Adrenal gland (tissue), 12 donors: ENCODE results near the gene RHEX. TPM values are rescaled to one million over a fixed set of nuclear protein-coding genes. Genes with fewer than 3 reads are reported as not detected.

Experiments
- DNase-seq, 7 donors: peaks; one replicate each; pipeline ENCODE4 v3.0.0-alpha.2; 2019 to 2020
- H3K27ac ChIP-seq, 5 donors: fragments of 200-600 bp; sonication (generic) in 4 of 5; 1 replicate in 3 of 5; 2 replicates in 2 of 5; pipeline versions ENCODE4 v1.5.1 to v1.8.0; 2016 to 2020; ENCODE audit warnings: mild to moderate bottlenecking in 1 of 5
- H3K27me3 ChIP-seq: fragments of 200-600 bp; 2 replicates; pipeline ENCODE4 v1.8.0; 2021
- H3K36me3 ChIP-seq, 2 donors: fragments of 200-600 bp; replicated peaks in 1 of 2; 1 replicate in 1 of 2; 2 replicates in 1 of 2; pipeline versions ENCODE4 v1.5.1 to v1.8.0; 2018 to 2022
- H3K4me1 ChIP-seq, 2 donors: fragments of 200-600 bp; replicated peaks in 1 of 2; 1 replicate in 1 of 2; 2 replicates in 1 of 2; pipeline versions ENCODE4 v1.5.1 to v1.8.0; 2018 to 2021
- H3K4me3 ChIP-seq, 4 donors: fragments of 200-600 bp; sonication (generic) in 3 of 4; one replicate each; pipeline ENCODE4 v1.5.1; 2016 to 2018
- H3K9me3 ChIP-seq, 3 donors: fragments of 200-600 bp; sonication (generic) in 1 of 3; replicated peaks in 1 of 3; 1 replicate in 2 of 3; 2 replicates in 1 of 3; pipeline versions ENCODE4 v1.5.1 to v1.8.0; 2016 to 2021
- CTCF ChIP-seq, 6 experiments: fragments of 450-650 bp in 4 of 6; fragments of 200-600 bp in 2 of 6; sonication (generic) in 1 of 6; IDR thresholded peaks; 1 replicate in 5 of 6; 2 replicates in 1 of 6; pipeline versions ENCODE4 v1.5.1 to v1.8.0; 2016 to 2021; ENCODE audit warnings: antibody characterized with exemption in 6 of 6, mild to moderate bottlenecking in 2 of 6, moderate library complexity in 1 of 6
- POLR2A ChIP-seq, 2 donors: fragments of 450-650 bp; IDR thresholded peaks; one replicate each; pipeline ENCODE4 v1.6.1; 2017; ENCODE audit warnings: antibody characterized with exemption in 2 of 2, mild to moderate bottlenecking in 2 of 2, moderate library complexity in 1 of 2
- WGBS, 4 donors: extraction: QIAGEN DNeasy Blood & Tissue Kit in 2 of 4; methylation state at CpG; one replicate each; pipeline versions ENCODE4 v1.1.5 to v1.1.7; 2013 to 2017; 5-methylcytosine and 5-hydroxymethylcytosine counted together
- intact Hi-C, 2 donors: fragments of 100-400 bp; cut with DNase I; formaldehyde crosslinking; loops; one replicate each; pipeline versions ENCODE4 v1.14.1 to v1.15.0; 2022 to 2023
- polyA plus RNA-seq, 3 donors: library from polyadenylated mRNA; stranded (reverse); fragments of 200-250 nt in 2 of 3; fragments of 350-450 nt in 1 of 3; fragmentation: Illumina TruSeq in 1 of 3; extraction: RNeasy Lipid Tissue Mini Kit (QIAGEN cat#74804) in 1 of 3; gene quantifications; one replicate each; pipeline ENCODE4 v1.2.3, GENCODE V29; 2013 to 2014
- total RNA-seq, 9 donors: library from RNA; depleted of rRNA in 4 of 9; stranded (reverse); fragments of >200 nt in 4 of 9; fragments of 120-200 nt in 1 of 9; fragmentation: NEBNext Ultra II Directional in 1 of 9; extraction: Animal tissue kit (Norgen Biotek cat#: 25700) in 1 of 9; gene quantifications; one replicate each; pipeline versions ENCODE4 v1.1.0 to v1.2.4, GENCODE V29; 2013 to 2023
- donor health status: healthy with polysubstance abuse.
- donor health status: Bipolar disorder and iron deficiency.
- donor health status: DM: yes; HTN: yes; CAD: no.
- donor health status: DM: no; HTN: no; CAD: no.
- donor health status: DM: no; HTN: no; CAD: no.
- donor health status: DM: yes; HTN: yes; CAD: no.

The RHEX gene
- total and polyA plus RNA-seq, 12 donors = 0.13 to 0.33 (median 0.17) TPM; not detected in 9

- Histone ChIP-seq H3K4me3 (no peak overlapping the region), H3K9me3 (no peaks in the 10 kb centered on the region), H3K4me1 (no peaks in the 10 kb centered on the region), H3K36me3 (no peaks in the 10 kb centered on the region), H3K27me3 (no peaks in the 10 kb centered on the region), H3K27ac (no peak overlapping the region)
- 72 to 77% (median 74%) methylated on average over 9 of the region's 9 CpGs for WGBS, 4 donors
- intact Hi-C loops = no loop called here
- DNase-seq = no peak
- TF ChIP-seq CTCF (IDR thresholded peaks at IDR 0.05) (no peak), POLR2A (IDR thresholded peaks at IDR 0.05) (no peak)
These were observed 17.8 kb downstream of the RHEX start for GRCh38 chr1:206070627-206071304.

GRCh38 chr1:206074839-206075238 lies 21.9 kb downstream of the RHEX start:
- Histone ChIP-seq H3K9me3 (no peaks in the 10 kb centered on the region), H3K27ac (no peak overlapping the region), H3K36me3 (no peaks in the 10 kb centered on the region), H3K27me3 (peaks cover 12% of the 10 kb centered on the region), H3K4me3 (no peak overlapping the region), H3K4me1 (no peaks in the 10 kb centered on the region)
- 54 to 63% (median 59%) methylated on average over 3 of the region's 3 CpGs for WGBS, 4 donors
- intact Hi-C loops = no loop called here
- TF ChIP-seq POLR2A (IDR thresholded peaks at IDR 0.05) (no peak), CTCF (IDR thresholded peaks at IDR 0.05) (no peak)
- no peak for DNase-seq

GRCh38 chr1:206075786-206076755 lies 23.1 kb downstream of the RHEX start:
- H3K27me3 ChIP-seq = peaks cover 12% of the 10 kb centered on the region
- WGBS, 4 donors = 74 to 78% (median 76%) methylated on average over 8 to 11 of the region's 11 CpGs
- no peak overlapping the region for H3K27ac ChIP-seq
- H3K4me3 ChIP-seq = no peak overlapping the region
- intact Hi-C loops = no loop called here
- H3K36me3 ChIP-seq = no peaks in the 10 kb centered on the region
- no peak for TF ChIP-seq CTCF (IDR thresholded peaks at IDR 0.05)
- TF ChIP-seq POLR2A (IDR thresholded peaks at IDR 0.05) = no peak
- H3K9me3 ChIP-seq = no peaks in the 10 kb centered on the region
- DNase-seq = no peak
- no peaks in the 10 kb centered on the region for H3K4me1 ChIP-seq

DNA sequence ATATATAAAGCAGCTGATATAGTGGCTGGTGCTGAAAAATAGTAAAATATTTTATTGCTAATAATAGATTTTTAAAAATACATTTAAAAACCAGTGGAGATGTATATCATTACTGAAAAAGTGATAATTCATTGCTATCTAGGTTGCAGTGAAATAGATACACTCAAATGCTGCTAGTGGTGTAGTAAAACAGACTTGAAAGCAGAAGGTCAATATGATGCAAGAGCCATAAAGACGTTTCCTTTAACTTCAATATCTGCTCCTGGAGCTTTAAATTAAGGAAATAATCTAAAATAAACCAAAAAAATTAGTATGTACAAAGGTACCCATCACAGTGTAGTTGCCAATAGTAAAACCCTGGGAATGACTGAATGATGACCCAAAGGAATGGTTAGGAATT lies 26.2 kb downstream of the RHEX start:
- H3K4me3 ChIP-seq = no peak overlapping the region
- peaks cover 12% of the 10 kb centered on the region for H3K27me3 ChIP-seq
- H3K4me1 ChIP-seq = no peaks in the 10 kb centered on the region
- WGBS, 4 donors = 33 to 68% (median 44%) methylated on average over 1 of the region's 1 CpG
- no peak for DNase-seq
- H3K36me3 ChIP-seq = no peaks in the 10 kb centered on the region
- intact Hi-C loops = no loop called here
- TF ChIP-seq CTCF (IDR thresholded peaks at IDR 0.05) (no peak), POLR2A (IDR thresholded peaks at IDR 0.05) (no peak)
- no peak overlapping the region for H3K27ac ChIP-seq
- H3K9me3 ChIP-seq = no peaks in the 10 kb centered on the region
